H1 (cell line): ENCODE measurements around the gene FRMD4A. TPM values are rescaled to one million over a fixed set of nuclear protein-coding genes. Genes with fewer than 3 reads are reported as not detected.

Experiments
- CTCF ChIA-PET: fragments of 300-600 bp; sonication (Branson Sonifier 250); formaldehyde crosslinking; loops from one replicate; lab custom pipeline; 2021; ENCODE audit not compliant: partially characterized antibody; lab: Charles Lee
- POLR2A ChIA-PET: fragments of 300-600 bp; sonication (Branson Sonifier 250); formaldehyde crosslinking; loops from one replicate; lab custom pipeline; 2021; ENCODE audit warnings: inconsistent platforms; ENCODE audit not compliant: partially characterized antibody; lab: Charles Lee
- DNase-seq, 2 experiments: peaks; one replicate each; pipeline versions ENCODE4 v3.0.0 to v3.0.0-alpha.2; 2010 to 2022; ENCODE audit warnings: low spot score in 2 of 2, low read depth in 1 of 2, mixed read lengths in 1 of 2
- FAIRE-seq: peaks from 2 replicates; lab custom pipeline; 2011; peaks lifted over from hg19 to GRCh38; lab: Jason Lieb, UNC
- H2AFZ ChIP-seq: 2 replicates; pipeline ENCODE4 v1.8.1; 2012; ENCODE audit warnings: low read length, inconsistent platforms
- H2AK5ac ChIP-seq: 2 replicates; pipeline ENCODE4 v1.6.1; 2013; ENCODE audit warnings: low read depth, low read length
- H2BK120ac ChIP-seq: replicated peaks from 2 replicates; pipeline ENCODE3; 2013; ENCODE audit warnings: low read depth, low read length, inconsistent platforms
- H2BK12ac ChIP-seq: 2 replicates; pipeline ENCODE4 v1.6.1; 2013; ENCODE audit warnings: low read depth, low read length
- H2BK15ac ChIP-seq: 2 replicates; pipeline ENCODE4 v1.6.1; 2013; ENCODE audit warnings: low read length
- H2BK20ac ChIP-seq: 2 replicates; pipeline ENCODE4 v1.6.1; 2013; ENCODE audit warnings: low read length
- H2BK5ac ChIP-seq: 2 replicates; pipeline ENCODE4 v1.6.1; 2013; ENCODE audit warnings: low read depth, low read length
- H3K14ac ChIP-seq: 2 replicates; pipeline ENCODE4 v1.6.1; 2013; ENCODE audit warnings: inconsistent platforms; ENCODE audit not compliant: insufficient read length
- H3K18ac ChIP-seq: 2 replicates; pipeline ENCODE4 v1.6.1; 2013; ENCODE audit warnings: low read length; ENCODE audit errors: extremely low read depth
- H3K23ac ChIP-seq: 2 replicates; pipeline ENCODE4 v1.6.1; 2013; ENCODE audit warnings: inconsistent platforms; ENCODE audit not compliant: insufficient read length
- H3K23me2 ChIP-seq: 2 replicates; pipeline ENCODE4 v1.6.1; 2013; ENCODE audit warnings: low read depth, low read length
- H3K27ac ChIP-seq: 2 replicates; pipeline ENCODE4 v1.6.1; 2011; ENCODE audit warnings: low read depth, low read length, inconsistent platforms
- H3K27me3 ChIP-seq, 4 experiments: replicated peaks in 1 of 4; 1 replicate in 1 of 4; 2 replicates in 3 of 4; pipeline versions ENCODE4 v1.6.1 to v1.8.1; 2011 to 2013; ENCODE audit warnings: low read length in 3 of 4, mild to moderate bottlenecking in 3 of 4, inconsistent platforms in 2 of 4, mixed read lengths in 2 of 4, moderate library complexity in 1 of 4; ENCODE audit not compliant: control insufficient read depth in 3 of 4, insufficient read depth in 3 of 4; ENCODE audit errors: extremely low read depth in 1 of 4
- H3K36me3 ChIP-seq, 4 experiments: 2 replicates each; pipeline versions ENCODE4 v1.6.1 to v1.8.1; 2011 to 2013; ENCODE audit warnings: mild to moderate bottlenecking in 4 of 4, low read length in 3 of 4, moderate library complexity in 2 of 4, control low read depth in 1 of 4, inconsistent platforms in 1 of 4; ENCODE audit not compliant: insufficient read depth in 4 of 4, control insufficient read depth in 2 of 4
- H3K4ac ChIP-seq: replicated peaks from 2 replicates; pipeline ENCODE3; 2013; ENCODE audit warnings: low read length, low read depth, mixed read lengths, inconsistent platforms; ENCODE audit not compliant: insufficient read length
- H3K4me1 ChIP-seq, 4 experiments: replicated peaks in 1 of 4; 1 replicate in 1 of 4; 2 replicates in 3 of 4; pipeline versions ENCODE4 v1.6.1 to v1.8.1; 2011 to 2013; ENCODE audit warnings: low read length in 3 of 4, inconsistent platforms in 2 of 4, mixed read lengths in 1 of 4; ENCODE audit not compliant: insufficient read depth in 4 of 4, control insufficient read depth in 3 of 4
- H3K4me2 ChIP-seq, 2 experiments: 2 replicates each; pipeline versions ENCODE4 v1.6.1 to v1.8.1; 2011 to 2013; ENCODE audit warnings: low read depth in 2 of 2, low read length in 2 of 2, control low read depth in 1 of 2, inconsistent platforms in 1 of 2, mild to moderate bottlenecking in 1 of 2; ENCODE audit not compliant: insufficient read depth in 1 of 2
- H3K4me3 ChIP-seq, 4 experiments: fragments of 200-600, 300-600 bp in 1 of 4; sonication (generic), shearing (Covaris generic), sonication (Bioruptor Twin) in 1 of 4; 2 replicates each; pipeline versions ENCODE4 v1.5.1 to v1.8.1; 2011 to 2016; ENCODE audit warnings: low read length in 4 of 4, low read depth in 3 of 4, control low read depth in 2 of 4, inconsistent platforms in 2 of 4, mild to moderate bottlenecking in 2 of 4, mixed read lengths in 1 of 4, moderate library complexity in 1 of 4; ENCODE audit not compliant: insufficient read depth in 2 of 4; ENCODE audit errors: extremely low read depth in 1 of 4
- H3K56ac ChIP-seq: replicated peaks from 2 replicates; pipeline ENCODE3; 2013; ENCODE audit warnings: low read depth, mild to moderate bottlenecking, mixed read lengths, low read length, inconsistent platforms; ENCODE audit not compliant: insufficient read length
- H3K79me1 ChIP-seq: 2 replicates; pipeline ENCODE4 v1.6.1; 2013; ENCODE audit warnings: low read depth, low read length, control low read depth
- H3K79me2 ChIP-seq, 2 experiments: 2 replicates each; pipeline versions ENCODE4 v1.6.1 to v1.8.1; 2012 to 2013; ENCODE audit warnings: low read length in 2 of 2, mild to moderate bottlenecking in 2 of 2, inconsistent platforms in 1 of 2; ENCODE audit not compliant: insufficient read depth in 2 of 2, control insufficient read depth in 1 of 2
- H3K9ac ChIP-seq, 4 experiments: replicated peaks in 1 of 4; 1 replicate in 1 of 4; 2 replicates in 3 of 4; pipeline versions ENCODE4 v1.6.1 to v1.8.1; 2011 to 2013; ENCODE audit warnings: low read depth in 3 of 4, low read length in 3 of 4, control low read depth in 2 of 4, mild to moderate bottlenecking in 2 of 4, moderate library complexity in 2 of 4, inconsistent platforms in 1 of 4; ENCODE audit errors: extremely low read depth in 1 of 4
- H3K9me3 ChIP-seq, 2 experiments: 2 replicates each; pipeline versions ENCODE4 v1.6.1 to v1.8.1; 2012 to 2013; ENCODE audit warnings: mild to moderate bottlenecking in 2 of 2, moderate library complexity in 2 of 2, control low read depth in 1 of 2, inconsistent platforms in 1 of 2, low read depth in 1 of 2, low read length in 1 of 2, mixed read lengths in 1 of 2; ENCODE audit not compliant: insufficient read depth in 2 of 2
- H4K20me1 ChIP-seq, 2 experiments: replicated peaks in 1 of 2; 2 replicates each; pipeline versions ENCODE3 to v1.8.1; 2011 to 2013; ENCODE audit warnings: inconsistent platforms in 2 of 2, low read length in 2 of 2, mild to moderate bottlenecking in 1 of 2; ENCODE audit not compliant: insufficient read depth in 2 of 2, control insufficient read depth in 1 of 2
- H4K5ac ChIP-seq: 2 replicates; pipeline ENCODE4 v1.6.1; 2013; ENCODE audit warnings: low read length, low read depth, mixed read lengths, inconsistent platforms; ENCODE audit not compliant: insufficient read length
- H4K8ac ChIP-seq: 2 replicates; pipeline ENCODE4 v1.8.0; 2013; ENCODE audit warnings: mild to moderate bottlenecking, moderate library complexity, low read length, inconsistent platforms; ENCODE audit not compliant: insufficient read depth; ENCODE audit errors: extremely low read depth
- H4K91ac ChIP-seq: replicated peaks from 2 replicates; pipeline ENCODE3; 2013; ENCODE audit warnings: low read length, mixed read lengths, inconsistent platforms; ENCODE audit not compliant: insufficient read length
- CHD2 ChIP-seq: IDR thresholded peaks from 2 replicates; pipeline ENCODE4 v1.6.1; 2012; ENCODE audit warnings: low read length, improper control_type of control experiment
- CREB1 ChIP-seq: IDR thresholded peaks from 2 replicates; pipeline ENCODE4 v1.6.1; 2012; ENCODE audit warnings: inconsistent platforms
- GABPA ChIP-seq: IDR thresholded peaks from 2 replicates; pipeline ENCODE4 v1.6.1; 2011; ENCODE audit warnings: mild to moderate bottlenecking, low read length, moderate library complexity, borderline replicate concordance; ENCODE audit not compliant: insufficient read depth
- NANOG ChIP-seq: IDR thresholded peaks from 2 replicates; pipeline ENCODE4 v1.6.1; 2011; ENCODE audit warnings: low read length, low read depth, mild to moderate bottlenecking, inconsistent platforms; ENCODE audit not compliant: insufficient read depth, poor library complexity, severe bottlenecking
- SP2 ChIP-seq: IDR thresholded peaks from 2 replicates; pipeline ENCODE4 v1.6.1; 2012; ENCODE audit warnings: mild to moderate bottlenecking, low read length, inconsistent platforms
- SRF ChIP-seq: IDR thresholded peaks from 2 replicates; pipeline ENCODE4 v1.6.1; 2011; ENCODE audit warnings: mild to moderate bottlenecking, low read depth, low read length, moderate library complexity
- SUZ12 ChIP-seq: fragments of 200-600 bp; sonication (generic); IDR thresholded peaks from 2 replicates; pipeline ENCODE4 v1.6.1; 2012; ENCODE audit warnings: mild to moderate bottlenecking, inconsistent platforms, low read length, moderate library complexity, mixed read lengths
- TAF7 ChIP-seq: optimal IDR thresholded peaks from 2 replicates; pipeline ENCODE3; 2011; ENCODE audit warnings: low read depth, mild to moderate bottlenecking, inconsistent platforms, low read length, moderate library complexity, borderline replicate concordance
- WGBS, 2 experiments: shearing (Covaris generic) in 1 of 2; methylation state at CpG; one replicate each; pipeline versions ENCODE4 v1.1.6 to v1.1.7; 2013 to 2015; ENCODE audit warnings: low lambda C conversion rate in 2 of 2, mixed read lengths in 2 of 2, inconsistent platforms in 1 of 2, low coverage in 1 of 2, missing lambda C conversion rate in 1 of 2; ENCODE audit not compliant: insufficient replicate concordance in 2 of 2, insufficient coverage in 1 of 2, insufficient read length in 1 of 2; ENCODE audit errors: extremely low coverage in 1 of 2, missing lambda C conversion rate in 1 of 2; 5-methylcytosine and 5-hydroxymethylcytosine counted together
- polyA plus RNA-seq, 7 experiments: library from polyadenylated mRNA; depleted of rRNA in 3 of 7; stranded (reverse) in 5 of 7; unstranded in 2 of 7; fragments of >200 nt in 5 of 7; fragments of 200-250 nt in 2 of 7; gene quantifications; 1 replicate in 5 of 7; 2 replicates in 1 of 7; 4 replicates in 1 of 7; pipeline versions ENCODE4 v1.2.1 to v1.2.3, GENCODE V29; 2011 to 2013; ENCODE audit warnings: missing spikeins in 2 of 7, mixed read lengths in 2 of 7
- total RNA-seq: library from RNA; stranded (reverse); fragmentation: NEBNext Ultra II Directional; extraction: Animal tissue kit (Norgen Biotek cat#: 25700); gene quantifications from 2 replicates; pipeline ENCODE4 v1.2.1, GENCODE V29; 2021
- TF ChIP-seq, protein P1 (sequence below): IDR thresholded peaks from 2 replicates; pipeline ENCODE4 v1.6.1; 2012; ENCODE audit warnings: low read length, inconsistent platforms

Gene FRMD4A
- total and polyA plus RNA-seq, 2 of the 8 experiments (the other 6 are each of a cell fraction or from before 2014, with no cell fraction given): 38.6 to 39.6 TPM

DNA sequence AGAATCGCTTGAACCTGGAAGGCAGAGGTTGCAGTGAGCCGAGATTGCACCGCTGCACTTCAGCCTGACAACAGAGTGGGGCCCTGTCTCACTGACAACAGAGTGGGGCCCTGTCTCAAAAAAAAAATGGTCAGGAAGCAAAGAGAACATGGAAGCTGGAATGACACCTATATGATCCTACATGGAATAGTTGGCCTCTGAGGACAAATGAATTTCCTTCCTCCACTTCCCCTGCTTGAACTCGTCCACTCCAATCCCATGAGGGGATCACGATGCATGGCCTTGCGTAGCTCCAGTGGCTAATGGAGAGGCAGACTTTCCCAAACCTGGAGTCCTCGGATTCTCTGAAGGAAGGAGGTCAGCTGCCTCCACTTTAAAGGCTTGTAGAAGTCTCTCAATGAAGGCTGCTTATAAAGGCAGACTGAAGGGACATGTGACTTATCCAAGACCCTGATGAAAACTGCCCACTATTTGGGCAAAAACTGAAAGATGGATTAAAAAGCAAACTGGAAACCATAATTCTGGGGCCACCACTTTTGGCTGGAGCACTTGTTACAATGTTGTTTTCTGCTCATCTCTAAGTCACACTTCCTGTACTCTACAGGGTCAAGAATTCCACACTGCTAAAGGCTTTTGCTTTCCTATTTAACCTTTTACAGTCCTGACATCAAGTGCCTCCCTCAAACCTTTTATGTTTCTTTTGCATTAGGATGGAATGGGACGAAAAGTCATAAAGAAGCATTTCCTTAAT lies 529.4 kb downstream of the FRMD4A start:
- H4K91ac ChIP-seq: no peak overlapping the region
- H3K79me2 ChIP-seq: no peaks in the 10 kb centered on the region
- H3K4ac ChIP-seq: no peak overlapping the region
- no peak overlapping the region for H3K14ac ChIP-seq
- H2BK15ac ChIP-seq: no peak overlapping the region
- H2AK5ac ChIP-seq: no peak overlapping the region
- no peaks in the 10 kb centered on the region for H3K27me3 ChIP-seq
- no peaks in the 10 kb centered on the region for H3K9me3 ChIP-seq
- no peak overlapping the region for H2BK5ac ChIP-seq
- H3K56ac ChIP-seq: no peak overlapping the region
- H3K4me3 ChIP-seq: no peak overlapping the region
- 90% methylated on average over 8 of the region's 8 CpGs; no CpG with 5 or more reads in 1 of the 2 experiments for WGBS, 2 experiments
- H4K20me1 ChIP-seq: no peaks in the 10 kb centered on the region
- no peak overlapping the region for H2BK12ac ChIP-seq
- H3K4me1 ChIP-seq: peaks cover 0 to 8% (median under 1%) of the 10 kb centered on the region in 4 experiments; a peak in 2 of 7 replicates
- no peak for FAIRE-seq
- no peak overlapping the region for H3K23ac ChIP-seq
- H3K23me2 ChIP-seq: no peaks in the 10 kb centered on the region
- H3K9ac ChIP-seq: no peak overlapping the region
- no peak for DNase-seq
- CTCF ChIA-PET: interaction anchor here (1.0 to 1.1 kb wide), 3 partner anchors 188 to 292 kb away, joined by 5 to 6 read pairs (median 5); no protein-coding TSS in a partner anchor
- H2BK120ac ChIP-seq: no peak overlapping the region
- no peak overlapping the region for H3K4me2 ChIP-seq
- H3K18ac ChIP-seq: no peak overlapping the region
- H2AFZ ChIP-seq: no peak overlapping the region
- POLR2A ChIA-PET: interaction anchor here (0.8 kb wide), 1 partner anchor 10 kb away, joined by 3 read pairs; no protein-coding TSS in a partner anchor
- no peak overlapping the region for H4K8ac ChIP-seq
- H2BK20ac ChIP-seq: no peak overlapping the region
- H3K27ac ChIP-seq: no peak overlapping the region
- H4K5ac ChIP-seq: no peak overlapping the region
- no peaks in the 10 kb centered on the region for H3K79me1 ChIP-seq
- H3K36me3 ChIP-seq: no peaks in the 10 kb centered on the region
- no peak for TF ChIP-seq SP2
- TF ChIP-seq CHD2: no peak
- no peak for TF ChIP-seq CREB1
- TF ChIP-seq TAF7: no peak
- TF ChIP-seq NANOG: no peak
- TF ChIP-seq, protein P1, sequence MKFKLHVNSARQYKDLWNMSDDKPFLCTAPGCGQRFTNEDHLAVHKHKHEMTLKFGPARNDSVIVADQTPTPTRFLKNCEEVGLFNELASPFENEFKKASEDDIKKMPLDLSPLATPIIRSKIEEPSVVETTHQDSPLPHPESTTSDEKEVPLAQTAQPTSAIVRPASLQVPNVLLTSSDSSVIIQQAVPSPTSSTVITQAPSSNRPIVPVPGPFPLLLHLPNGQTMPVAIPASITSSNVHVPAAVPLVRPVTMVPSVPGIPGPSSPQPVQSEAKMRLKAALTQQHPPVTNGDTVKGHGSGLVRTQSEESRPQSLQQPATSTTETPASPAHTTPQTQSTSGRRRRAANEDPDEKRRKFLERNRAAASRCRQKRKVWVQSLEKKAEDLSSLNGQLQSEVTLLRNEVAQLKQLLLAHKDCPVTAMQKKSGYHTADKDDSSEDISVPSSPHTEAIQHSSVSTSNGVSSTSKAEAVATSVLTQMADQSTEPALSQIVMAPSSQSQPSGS: no peak
- no peak for TF ChIP-seq SUZ12
- no peak for TF ChIP-seq SRF
- TF ChIP-seq GABPA: no peak
